ENCODE data around the gene RPSA. TPM values are rescaled to one million over a fixed set of nuclear protein-coding genes. Genes with fewer than 3 reads are reported as not detected.

Gene RPSA
- total RNA-seq, 4 donors from 2014 or later: 490 to 861 (median 825) TPM

DNA sequence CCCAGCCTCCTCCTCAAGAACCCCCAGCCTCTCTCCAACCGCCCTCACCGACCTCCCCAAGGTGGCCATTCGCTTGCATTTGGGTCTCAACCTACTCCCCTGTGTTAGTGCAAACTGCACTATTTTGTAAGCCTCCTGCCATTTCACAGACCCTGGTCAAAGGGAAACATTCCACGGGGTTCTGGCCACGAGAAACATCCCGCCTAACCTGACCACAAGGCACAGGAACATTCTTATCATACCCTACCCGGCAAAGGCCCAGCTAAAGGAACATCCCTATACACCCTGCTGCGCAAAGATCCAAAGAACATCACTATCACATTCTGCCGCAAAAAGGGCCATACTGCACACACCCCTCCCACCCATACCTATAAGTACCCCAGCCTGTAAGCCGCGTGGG lies 22.9 kb downstream of the RPSA start:
- TF ChIP-seq, protein P1, sequence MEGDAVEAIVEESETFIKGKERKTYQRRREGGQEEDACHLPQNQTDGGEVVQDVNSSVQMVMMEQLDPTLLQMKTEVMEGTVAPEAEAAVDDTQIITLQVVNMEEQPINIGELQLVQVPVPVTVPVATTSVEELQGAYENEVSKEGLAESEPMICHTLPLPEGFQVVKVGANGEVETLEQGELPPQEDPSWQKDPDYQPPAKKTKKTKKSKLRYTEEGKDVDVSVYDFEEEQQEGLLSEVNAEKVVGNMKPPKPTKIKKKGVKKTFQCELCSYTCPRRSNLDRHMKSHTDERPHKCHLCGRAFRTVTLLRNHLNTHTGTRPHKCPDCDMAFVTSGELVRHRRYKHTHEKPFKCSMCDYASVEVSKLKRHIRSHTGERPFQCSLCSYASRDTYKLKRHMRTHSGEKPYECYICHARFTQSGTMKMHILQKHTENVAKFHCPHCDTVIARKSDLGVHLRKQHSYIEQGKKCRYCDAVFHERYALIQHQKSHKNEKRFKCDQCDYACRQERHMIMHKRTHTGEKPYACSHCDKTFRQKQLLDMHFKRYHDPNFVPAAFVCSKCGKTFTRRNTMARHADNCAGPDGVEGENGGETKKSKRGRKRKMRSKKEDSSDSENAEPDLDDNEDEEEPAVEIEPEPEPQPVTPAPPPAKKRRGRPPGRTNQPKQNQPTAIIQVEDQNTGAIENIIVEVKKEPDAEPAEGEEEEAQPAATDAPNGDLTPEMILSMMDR (IDR thresholded peaks at IDR 0.05; ENCODE audit: low read depth): no peak

DNA sequence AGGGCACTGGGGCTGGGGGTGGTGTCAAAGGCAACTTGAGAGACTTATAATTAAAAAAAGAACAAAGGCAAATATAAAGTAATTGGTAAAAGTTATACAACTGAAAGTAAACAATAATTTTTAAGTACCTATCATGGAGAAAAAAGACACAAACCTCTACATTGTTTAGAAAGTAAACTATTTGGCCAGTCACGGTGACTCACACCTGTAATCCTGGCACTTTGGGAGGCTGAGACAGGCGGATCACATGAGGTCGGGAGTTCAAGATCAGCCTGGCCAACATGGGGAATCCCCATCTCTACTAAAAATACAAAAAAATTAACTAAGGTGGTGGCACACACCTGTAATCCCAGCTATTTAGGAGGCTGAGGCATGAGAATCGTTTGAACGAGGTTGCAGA lies 25.8 kb downstream of the RPSA start:
- TF ChIP-seq, protein P1 (IDR thresholded peaks at IDR 0.05; ENCODE audit: low read depth): no peak

DNA sequence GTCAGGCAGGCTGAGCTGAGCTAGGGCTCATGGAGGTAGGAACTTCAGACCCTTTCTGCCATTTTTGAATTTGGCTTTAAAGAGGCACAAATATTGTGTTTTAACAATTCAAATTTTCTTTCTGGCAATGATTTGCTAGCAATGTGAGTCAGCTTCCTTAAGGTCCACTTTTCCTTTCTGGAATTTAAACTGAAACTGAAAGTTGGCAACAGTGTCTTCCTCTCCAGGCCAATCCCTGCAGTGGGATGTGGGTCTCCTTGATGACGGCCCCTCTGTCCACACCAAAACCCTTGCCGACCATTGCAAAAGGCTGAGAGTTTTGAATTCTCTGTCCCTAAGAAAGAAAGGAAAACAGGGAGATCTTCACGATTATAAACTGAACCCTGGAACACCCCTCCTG lies 27.1 kb downstream of the RPSA start:
- TF ChIP-seq, protein P1 (IDR thresholded peaks at IDR 0.05; ENCODE audit: low read depth): no peak

DNA sequence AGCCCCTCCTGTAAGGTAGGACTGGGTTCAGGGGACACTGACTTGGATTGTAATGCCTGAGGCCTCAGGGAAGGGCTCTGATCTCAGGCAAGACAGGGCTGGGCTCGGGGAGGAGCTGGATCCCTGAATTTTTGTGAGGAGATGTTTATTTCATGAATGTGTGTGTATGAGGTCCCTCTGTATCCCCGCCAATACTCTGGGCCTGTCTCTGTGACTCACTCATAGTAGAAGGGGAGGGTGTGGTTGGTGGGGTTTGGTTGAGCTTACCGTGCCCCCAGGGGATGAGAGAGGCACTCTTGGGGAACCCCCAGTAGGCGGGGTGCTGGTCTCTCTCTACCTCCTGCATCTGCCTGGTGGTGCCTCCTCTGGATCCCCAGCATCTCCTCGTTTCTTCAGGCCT lies 28.1 kb downstream of the RPSA start:
- TF ChIP-seq, protein P1 (IDR thresholded peaks at IDR 0.05; ENCODE audit: low read depth): no peak

DNA sequence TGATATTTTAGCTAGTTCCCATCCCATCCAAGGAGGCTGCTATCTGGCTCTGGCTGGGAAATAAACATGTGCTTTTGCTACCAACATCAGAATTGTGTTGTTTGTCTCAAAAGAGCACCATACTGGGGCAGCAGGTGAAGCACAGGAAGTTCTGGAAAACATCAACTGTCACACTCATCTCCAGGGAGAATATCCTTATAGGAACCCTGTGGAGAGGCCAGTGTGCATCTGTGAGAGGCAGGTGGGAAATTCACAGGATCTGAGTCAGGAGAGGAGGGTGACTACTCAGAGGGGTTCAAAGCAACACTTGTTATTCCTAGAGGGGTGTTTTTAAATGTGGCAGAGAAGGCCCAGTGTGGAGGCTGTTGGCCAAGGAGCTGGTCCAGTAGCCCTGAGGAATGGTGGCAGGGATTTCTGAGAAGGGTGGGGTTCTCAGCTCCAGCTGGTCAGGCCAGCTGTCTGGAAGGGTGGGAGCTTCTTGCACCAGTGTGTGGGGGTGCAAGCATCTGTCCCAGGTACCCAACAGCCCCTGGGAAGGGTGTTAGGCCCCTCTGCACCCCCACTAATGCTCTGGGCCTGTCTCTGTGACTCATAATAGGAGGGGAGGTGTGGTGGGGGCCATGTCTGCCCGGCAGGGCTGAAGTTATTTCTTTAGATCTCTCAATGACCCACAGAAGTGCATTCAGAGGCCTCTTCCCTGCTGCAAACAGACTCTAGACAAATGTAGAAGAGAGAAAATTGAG lies 28.7 kb downstream of the RPSA start:
- TF ChIP-seq, protein P1 (IDR thresholded peaks at IDR 0.05; ENCODE audit: low read depth): no peak

DNA sequence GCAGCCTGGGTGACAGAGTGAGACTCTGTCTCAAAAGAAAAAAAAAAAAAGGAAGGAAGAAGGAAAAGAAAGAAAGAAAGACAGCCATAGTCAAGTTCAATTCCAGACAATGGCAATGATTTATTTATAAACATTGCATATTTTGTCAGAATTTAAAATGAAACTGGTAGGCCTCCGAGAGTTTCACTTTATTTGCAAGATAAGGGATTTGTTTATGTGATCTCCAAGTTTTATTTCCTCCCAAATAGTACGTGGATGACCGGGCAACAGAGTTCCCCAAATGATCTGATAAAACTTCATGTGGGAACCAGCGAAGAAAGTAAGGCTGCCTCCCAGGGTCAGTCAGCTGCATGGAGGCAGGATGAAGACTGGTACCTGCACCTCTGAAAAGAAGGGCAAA lies 32.4 kb downstream of the RPSA start:
- TF ChIP-seq, protein P1 (IDR thresholded peaks at IDR 0.05; ENCODE audit: low read depth): no peak

DNA sequence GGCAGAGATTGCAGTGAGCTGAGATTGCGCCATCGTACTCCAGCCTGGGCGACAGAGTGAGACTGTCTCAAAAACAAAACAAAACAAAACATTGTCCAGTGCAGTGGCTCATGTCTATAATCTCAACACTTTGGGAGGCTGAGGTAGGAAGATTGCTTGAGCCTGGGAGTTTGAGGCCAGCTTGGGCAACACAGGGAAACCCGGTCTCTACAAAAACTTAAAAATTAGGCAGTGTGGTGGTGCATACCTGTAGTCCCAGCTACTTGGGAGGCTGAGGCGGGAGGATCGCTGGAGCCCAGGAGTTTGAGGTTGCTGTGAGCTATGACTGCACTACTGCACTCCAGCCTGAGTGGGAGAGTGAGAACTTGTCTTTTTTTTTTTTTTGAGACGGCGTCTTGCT lies 33.8 kb downstream of the RPSA start:
- TF ChIP-seq, protein P1 (IDR thresholded peaks at IDR 0.05; ENCODE audit: low read depth): no peak
